Gastroesophageal sphincter (tissue), 4 donors: Measurements from ENCODE around the gene KIF20B. TPM values are rescaled to one million over a fixed set of nuclear protein-coding genes. Genes with fewer than 3 reads are reported as not detected.

Experiments
- ATAC-seq: fragments of 150-250 bp; one replicate; pipeline ENCODE4 v1.9.1; 2016; ENCODE audit warnings: mild to moderate bottlenecking, moderate library complexity
- H3K27ac ChIP-seq, 4 donors: fragments of 200-600 bp; sonication (generic) in 3 of 4; 1 replicate in 3 of 4; 2 replicates in 1 of 4; pipeline ENCODE4 v1.5.1; 2016 to 2019
- H3K27me3 ChIP-seq: fragments of 200-600 bp; sonication (generic); one replicate; pipeline ENCODE4 v1.5.1; 2019
- H3K36me3 ChIP-seq, 2 donors: fragments of 200-600 bp; sonication (generic); one replicate each; pipeline ENCODE4 v1.5.1; 2019; ENCODE audit warnings: control low read depth in 1 of 2
- H3K4me1 ChIP-seq, 3 donors: fragments of 200-600 bp; sonication (generic); 1 replicate in 2 of 3; 2 replicates in 1 of 3; pipeline ENCODE4 v1.5.1; 2016 to 2019; ENCODE audit warnings: control low read depth in 2 of 3
- H3K4me3 ChIP-seq, 2 donors: fragments of 200-600 bp; sonication (generic); one replicate each; pipeline ENCODE4 v1.5.1; 2019; ENCODE audit warnings: mild to moderate bottlenecking in 1 of 2, moderate library complexity in 1 of 2
- H3K9me3 ChIP-seq, 3 donors: fragments of 200-600 bp; sonication (generic); one replicate each; pipeline ENCODE4 v1.5.1; 2017 to 2019; ENCODE audit warnings: control low read depth in 2 of 3
- CTCF ChIP-seq, 4 experiments: fragments of 200-600 bp in 2 of 4; fragments of 450-650 bp in 2 of 4; sonication (generic) in 1 of 4; IDR thresholded peaks; one replicate each; pipeline ENCODE4 v1.5.1; 2017 to 2019; ENCODE audit warnings: antibody characterized with exemption in 4 of 4, mild to moderate bottlenecking in 2 of 4, moderate library complexity in 2 of 4
- EP300 ChIP-seq: sonication (generic); formaldehyde crosslinking; IDR thresholded peaks from one replicate; pipeline ENCODE4 v1.6.1; 2017; ENCODE audit warnings: antibody characterized with exemption, mild to moderate bottlenecking
- POLR2A ChIP-seq, 2 donors: fragments of 450-650 bp; IDR thresholded peaks; one replicate each; pipeline ENCODE4 v1.6.1; 2017; ENCODE audit warnings: antibody characterized with exemption in 2 of 2, mild to moderate bottlenecking in 2 of 2, moderate library complexity in 1 of 2
- POLR2AphosphoS5 ChIP-seq: sonication (generic); formaldehyde crosslinking; IDR thresholded peaks from one replicate; pipeline ENCODE4 v1.6.1; 2017; ENCODE audit warnings: antibody characterized with exemption
- WGBS, 2 donors: methylation state at CpG; one replicate each; pipeline ENCODE4 v1.1.5; 2018; ENCODE audit warnings: low coverage in 1 of 2; 5-methylcytosine and 5-hydroxymethylcytosine counted together
- total RNA-seq, 4 donors: library from RNA; depleted of rRNA; stranded (reverse); fragments of >200 nt; gene quantifications; one replicate each; pipeline ENCODE4 v1.1.0, GENCODE V29; 2016

KIF20B gene
- total RNA-seq, 4 donors from 2014 or later: 2.4 to 3.0 (median 2.9) TPM

- no peak for ATAC-seq
- WGBS, 2 donors: 93 to 99% methylated on average over 3 of the region's 3 CpGs
- Histone ChIP-seq H3K36me3 (no peaks in the 10 kb centered on the region), H3K4me3 (no peak overlapping the region), H3K9me3 (no peaks in the 10 kb centered on the region), H3K27ac (no peak overlapping the region), H3K27me3 (no peaks in the 10 kb centered on the region), H3K4me1 (peaks cover 0 to 13% (median 3%) of the 10 kb centered on the region in 3 donors)
- no peak for TF ChIP-seq CTCF (IDR thresholded peaks at IDR 0.05)
- TF ChIP-seq POLR2AphosphoS5: no peak
- no peak for TF ChIP-seq EP300
- no peak for TF ChIP-seq POLR2A (IDR thresholded peaks at IDR 0.05)
These were observed 4.1 kb downstream of the KIF20B start for GRCh38 chr10:89705466-89705865.

GRCh38 chr10:89706011-89706410 lies 4.6 kb downstream of the KIF20B start:
- no peak for ATAC-seq
- TF ChIP-seq POLR2AphosphoS5: no peak
- no peak for TF ChIP-seq CTCF (IDR thresholded peaks at IDR 0.05)
- no peak for TF ChIP-seq EP300
- no peak for TF ChIP-seq POLR2A (IDR thresholded peaks at IDR 0.05)

GRCh38 chr10:89707372-89707771 lies 6.0 kb downstream of the KIF20B start:
- WGBS, 2 donors: 63 to 85% methylated on average over 1 of the region's 1 CpG
- TF ChIP-seq POLR2A (IDR thresholded peaks at IDR 0.05): no peak
- no peaks in the 10 kb centered on the region for H3K27me3 ChIP-seq
- H3K4me3 ChIP-seq: no peak overlapping the region
- no peaks in the 10 kb centered on the region for H3K9me3 ChIP-seq
- no peak for ATAC-seq
- no peak overlapping the region for H3K27ac ChIP-seq
- H3K4me1 ChIP-seq: peaks cover 0 to under 1% (median 0%) of the 10 kb centered on the region in 3 donors
- H3K36me3 ChIP-seq: no peaks in the 10 kb centered on the region

More at GRCh38 chr10:89706011-89706410, 4.6 kb downstream of the KIF20B start:
- Histone ChIP-seq H3K4me3 (no peak overlapping the region), H3K4me1 (peaks cover 0 to 9% (median 3%) of the 10 kb centered on the region in 3 donors), H3K27me3 (no peaks in the 10 kb centered on the region), H3K27ac (no peak overlapping the region), H3K36me3 (no peaks in the 10 kb centered on the region), H3K9me3 (no peaks in the 10 kb centered on the region)

- WGBS, 2 donors: 52 to 58% methylated on average over 3 of the region's 3 CpGs
- no peaks in the 10 kb centered on the region for H3K4me1 ChIP-seq
- no peaks in the 10 kb centered on the region for H3K9me3 ChIP-seq
- no peak overlapping the region for H3K4me3 ChIP-seq
- no peaks in the 10 kb centered on the region for H3K36me3 ChIP-seq
- no peak for ATAC-seq
- no peak overlapping the region for H3K27ac ChIP-seq
- no peaks in the 10 kb centered on the region for H3K27me3 ChIP-seq
- no peak for TF ChIP-seq POLR2AphosphoS5
- TF ChIP-seq EP300: no peak
These were observed 9.4 kb downstream of the KIF20B start for GRCh38 chr10:89710753-89711152.

- ATAC-seq: no peak
- 85 to 95% methylated on average over 3 of the region's 3 CpGs for WGBS, 2 donors
These were observed 33.2 kb downstream of the KIF20B start for GRCh38 chr10:89734616-89735015.

More at GRCh38 chr10:89734616-89735015, 33.2 kb downstream of the KIF20B start:
- Histone ChIP-seq H3K27ac (no peak overlapping the region), H3K4me3 (no peak overlapping the region), H3K27me3 (no peaks in the 10 kb centered on the region), H3K9me3 (no peaks in the 10 kb centered on the region), H3K36me3 (peaks cover 0 to 9% of the 10 kb centered on the region in 2 donors), H3K4me1 (no peaks in the 10 kb centered on the region)
- no peak for TF ChIP-seq POLR2A (IDR thresholded peaks at IDR 0.05)
- TF ChIP-seq EP300: no peak
- TF ChIP-seq CTCF (IDR thresholded peaks at IDR 0.05): no peak
- no peak for TF ChIP-seq POLR2AphosphoS5
